Measurements from ENCODE around the gene EXOC3L2.

EXOC3L2 gene

DNA sequence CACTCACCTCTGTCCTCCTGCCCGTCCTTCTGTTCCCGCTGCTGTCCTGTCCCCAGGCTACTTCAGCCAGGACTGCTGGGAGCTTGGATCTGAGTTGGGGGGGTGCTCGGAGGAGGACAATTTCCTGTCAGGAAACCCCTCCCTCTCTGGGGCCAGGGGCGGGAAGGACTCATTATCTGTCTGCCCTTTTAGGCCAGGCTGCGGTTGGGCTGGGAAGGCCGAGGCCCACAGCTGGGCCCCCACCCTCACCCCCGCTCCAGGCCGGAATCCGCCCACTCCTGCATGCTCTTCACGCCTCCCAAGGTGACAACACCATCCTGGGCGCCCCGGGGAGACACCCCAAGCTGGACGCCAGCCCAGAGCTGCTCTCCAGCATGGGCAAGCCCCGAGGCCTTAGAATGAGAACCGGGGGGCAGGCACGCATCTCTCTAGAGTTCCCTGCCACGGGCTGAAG is at the start of gene EXOC3L2:
Gene EXOC3L2, minus strand, starts transcription at position 74 of the 454 bp plus-strand sequence. CDS start 6,362 bp downstream, outside the sequence.
- peaks cover 14% of the 10 kb centered on the region for H3K27me3 Mint-ChIP-seq (ENCODE audit: low read depth)
- peak within 1 kb of the TSS; percentile 74 to 83 (median 80) for H3K27ac Mint-ChIP-seq
- TF ChIP-seq, protein P1, sequence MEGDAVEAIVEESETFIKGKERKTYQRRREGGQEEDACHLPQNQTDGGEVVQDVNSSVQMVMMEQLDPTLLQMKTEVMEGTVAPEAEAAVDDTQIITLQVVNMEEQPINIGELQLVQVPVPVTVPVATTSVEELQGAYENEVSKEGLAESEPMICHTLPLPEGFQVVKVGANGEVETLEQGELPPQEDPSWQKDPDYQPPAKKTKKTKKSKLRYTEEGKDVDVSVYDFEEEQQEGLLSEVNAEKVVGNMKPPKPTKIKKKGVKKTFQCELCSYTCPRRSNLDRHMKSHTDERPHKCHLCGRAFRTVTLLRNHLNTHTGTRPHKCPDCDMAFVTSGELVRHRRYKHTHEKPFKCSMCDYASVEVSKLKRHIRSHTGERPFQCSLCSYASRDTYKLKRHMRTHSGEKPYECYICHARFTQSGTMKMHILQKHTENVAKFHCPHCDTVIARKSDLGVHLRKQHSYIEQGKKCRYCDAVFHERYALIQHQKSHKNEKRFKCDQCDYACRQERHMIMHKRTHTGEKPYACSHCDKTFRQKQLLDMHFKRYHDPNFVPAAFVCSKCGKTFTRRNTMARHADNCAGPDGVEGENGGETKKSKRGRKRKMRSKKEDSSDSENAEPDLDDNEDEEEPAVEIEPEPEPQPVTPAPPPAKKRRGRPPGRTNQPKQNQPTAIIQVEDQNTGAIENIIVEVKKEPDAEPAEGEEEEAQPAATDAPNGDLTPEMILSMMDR (IDR thresholded peaks at IDR 0.05; ENCODE audit: unreplicated experiment in 3 of 3): no peak
- peaks cover 18% of the 10 kb centered on the region for H3K4me1 Mint-ChIP-seq
- H3K36me3 Mint-ChIP-seq (ENCODE audit: low read depth): no peaks in the 10 kb centered on the region
- H3K4me3 Mint-ChIP-seq: peak within 1 kb of the TSS; percentile 58 to 71 (median 67)
- no peaks in the 10 kb centered on the region for H3K9me3 Mint-ChIP-seq

DNA sequence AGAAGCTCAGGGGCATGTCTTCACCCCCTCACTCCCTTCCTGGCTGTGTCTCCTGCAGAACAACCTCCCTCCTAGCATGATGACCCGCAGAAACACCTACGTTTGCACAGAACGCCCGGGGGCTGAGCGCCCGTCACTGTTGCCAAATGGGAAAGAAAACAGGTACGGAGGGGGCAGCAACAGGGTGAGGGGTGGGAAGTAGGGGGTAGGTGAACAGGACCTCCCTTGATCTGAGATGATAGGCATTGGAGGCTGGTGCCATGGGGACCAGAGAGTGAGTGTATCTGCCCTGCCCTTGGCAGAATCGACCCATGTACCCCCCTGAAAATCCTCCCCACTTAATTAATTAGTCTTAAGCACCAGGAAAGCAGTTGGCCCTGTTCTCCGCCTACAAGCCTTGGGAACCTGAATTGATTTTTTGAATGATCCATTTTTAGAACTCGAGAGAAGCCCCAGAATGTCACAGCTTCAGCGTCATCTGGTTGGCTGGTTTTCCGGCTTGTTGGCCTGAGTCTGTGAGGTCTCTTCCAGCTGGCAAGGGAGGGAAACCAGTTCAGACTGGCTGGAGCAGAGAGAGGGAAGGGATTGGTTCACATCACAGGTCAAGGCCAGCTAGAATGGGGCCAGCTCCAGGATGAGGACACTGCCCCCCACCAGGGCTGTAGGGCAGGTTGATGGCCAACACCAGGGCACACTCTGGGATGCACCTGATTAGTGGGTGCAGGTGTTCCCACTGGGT is 49.3 kb upstream of the EXOC3L2 start:
- no peaks in the 10 kb centered on the region for H3K27me3 Mint-ChIP-seq (ENCODE audit: low read depth)
- no peak overlapping the region for H3K4me3 Mint-ChIP-seq
- H3K4me1 Mint-ChIP-seq: no peaks in the 10 kb centered on the region
- H3K9me3 Mint-ChIP-seq: peaks cover 5% of the 10 kb centered on the region
- H3K36me3 Mint-ChIP-seq (ENCODE audit: low read depth): peaks cover 72% of the 10 kb centered on the region
- H3K27ac Mint-ChIP-seq: no peak overlapping the region
- TF ChIP-seq, protein P1 (IDR thresholded peaks at IDR 0.05; ENCODE audit: unreplicated experiment in 3 of 3): no peak

- Mint-ChIP-seq H3K27me3 (ENCODE audit: low read depth) (no peaks in the 10 kb centered on the region), H3K36me3 (ENCODE audit: low read depth) (peaks cover 69% of the 10 kb centered on the region), H3K27ac (no peak overlapping the region), H3K4me1 (no peaks in the 10 kb centered on the region), H3K9me3 (peaks cover 5% of the 10 kb centered on the region), H3K4me3 (no peak overlapping the region)
- TF ChIP-seq, protein P1 (IDR thresholded peaks at IDR 0.05; ENCODE audit: unreplicated experiment in 3 of 3): no peak
Observed at GRCh38 chr19:45293682-45294081, 48.5 kb upstream of the EXOC3L2 start.

DNA sequence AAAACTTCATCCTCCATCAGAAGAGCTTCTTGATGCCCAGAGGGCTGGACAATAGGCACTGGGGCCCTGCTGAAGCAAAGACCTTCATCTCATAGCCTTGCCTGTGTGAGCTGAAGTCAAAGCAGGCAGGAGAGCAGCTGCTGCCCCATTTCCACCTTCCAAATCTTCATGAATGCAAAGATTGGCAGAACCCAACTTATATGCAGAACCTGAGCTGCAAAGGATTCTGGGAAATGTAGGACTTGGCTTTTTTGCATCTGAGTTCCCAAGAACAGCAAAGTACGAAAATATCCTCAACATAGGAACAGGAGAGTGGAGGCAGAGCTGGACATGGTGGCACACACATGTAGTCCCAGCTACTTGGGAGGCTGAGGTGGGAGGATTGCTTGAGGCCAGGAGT is 46.6 kb upstream of the EXOC3L2 start:
- no peak overlapping the region for H3K4me3 Mint-ChIP-seq
- peaks cover 5% of the 10 kb centered on the region for H3K9me3 Mint-ChIP-seq
- no peak overlapping the region for H3K27ac Mint-ChIP-seq
- no peaks in the 10 kb centered on the region for H3K4me1 Mint-ChIP-seq
- no peaks in the 10 kb centered on the region for H3K27me3 Mint-ChIP-seq (ENCODE audit: low read depth)
- peaks cover 67% of the 10 kb centered on the region for H3K36me3 Mint-ChIP-seq (ENCODE audit: low read depth)
- TF ChIP-seq, protein P1 (IDR thresholded peaks at IDR 0.05; ENCODE audit: unreplicated experiment in 3 of 3): no peak

DNA sequence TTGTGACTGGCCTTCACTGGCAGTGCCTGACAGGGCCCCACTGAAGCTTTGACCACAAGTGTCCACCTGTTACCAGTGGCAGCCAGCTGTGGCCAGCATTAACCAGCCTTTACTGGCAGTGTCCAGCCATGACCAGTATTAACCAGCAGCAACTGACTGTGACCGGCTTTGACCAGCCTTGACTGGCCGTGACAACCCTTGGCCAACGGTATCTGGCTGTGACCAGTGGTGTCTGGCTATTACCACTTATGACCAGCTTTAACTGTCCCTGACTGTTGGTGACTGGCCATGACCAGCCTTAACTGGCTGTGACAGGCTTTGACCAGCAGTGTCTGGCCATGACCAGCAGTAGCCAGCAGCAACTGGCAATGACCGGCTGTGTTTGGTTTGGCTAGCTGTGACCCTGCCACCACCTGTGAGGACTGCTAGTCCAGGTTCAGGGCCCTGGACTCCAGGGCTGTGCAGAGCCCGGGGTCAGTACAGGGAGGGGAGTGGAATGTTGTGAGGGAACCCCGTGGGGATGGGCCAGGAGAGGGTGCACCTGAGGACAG is 45.2 kb upstream of the EXOC3L2 start:
- no peak overlapping the region for H3K4me3 Mint-ChIP-seq
- peaks cover 65% of the 10 kb centered on the region for H3K36me3 Mint-ChIP-seq (ENCODE audit: low read depth)
- H3K9me3 Mint-ChIP-seq: peaks cover 5% of the 10 kb centered on the region
- H3K27me3 Mint-ChIP-seq (ENCODE audit: low read depth): no peaks in the 10 kb centered on the region
- no peaks in the 10 kb centered on the region for H3K4me1 Mint-ChIP-seq
- TF ChIP-seq, protein P1 (IDR thresholded peaks at IDR 0.05; ENCODE audit: unreplicated experiment in 3 of 3): no peak
- no peak overlapping the region for H3K27ac Mint-ChIP-seq
